ENCODE results near the gene IFT43.

GRCh38 chr14:76112889-76113624 is 127.5 kb downstream of the IFT43 start:
- TF ChIP-seq CTCF (IDR thresholded peaks at IDR 0.05; ENCODE audit: low read length) (no peak), EZH2 (optimal IDR thresholded peaks at IDR 0.05; ENCODE audit: low read depth, low read length) (no peak)

All from MM.1S (cell line).